Measurements from ENCODE around the gene DNAJA3. TPM values are rescaled to one million over a fixed set of nuclear protein-coding genes. Genes with fewer than 3 reads are reported as not detected.

The DNAJA3 gene
- total and polyA plus RNA-seq, 2 of the 4 experiments (the other 2 are of a cell fraction) = 38.0 to 40.2 TPM

DNA sequence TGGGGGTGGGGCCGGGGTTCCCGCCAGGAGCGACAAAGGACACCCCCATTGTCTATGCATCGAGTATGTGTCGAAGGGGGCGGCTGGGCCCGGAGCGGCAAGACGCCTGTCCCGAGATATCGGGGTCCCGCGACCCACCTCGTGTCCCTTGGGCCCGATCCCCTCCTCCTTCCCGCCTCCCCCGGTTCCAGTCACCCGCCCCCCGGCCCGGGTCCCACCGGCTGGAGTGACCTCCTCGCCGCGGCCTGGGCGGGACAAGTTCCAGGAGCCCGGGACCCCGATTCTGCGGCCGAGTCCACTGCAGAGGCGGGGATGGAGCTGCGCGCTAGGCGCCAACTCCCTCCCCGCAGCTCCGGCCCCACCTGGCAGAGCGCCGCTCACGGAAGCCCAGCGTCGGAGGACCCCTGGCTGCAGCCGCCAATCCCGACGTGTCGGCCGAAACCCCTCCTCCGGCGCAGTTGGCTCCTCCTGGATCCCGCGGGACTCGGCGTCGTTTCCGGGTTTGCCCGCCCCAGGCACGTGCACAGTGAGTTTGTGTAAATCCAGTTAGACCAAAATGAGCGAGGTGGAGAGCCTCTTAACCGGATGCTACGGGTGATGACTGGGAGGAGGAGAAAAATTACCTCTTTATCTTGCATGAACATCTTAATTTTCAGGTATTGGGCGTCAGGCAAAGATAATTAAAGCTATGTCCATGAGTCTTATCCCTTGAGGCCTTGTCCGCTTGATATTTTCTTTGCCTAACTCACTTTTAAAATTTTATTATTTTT, 48.7 kb downstream of the DNAJA3 start, which contains the start of gene NMRAL1:
Gene NMRAL1, minus strand, starts transcription at position 434 of the 770 bp plus-strand sequence. CDS start 493 bp downstream, outside the sequence.
- peak; percentile 68 for ATAC-seq (ENCODE audit: low read depth)
- WGBS, 2 experiments (ENCODE audit: extremely low coverage in 2 of 2, insufficient read length in 1 of 2) = 3% methylated on average over 22 of the region's 60 CpGs; no CpG with 5 or more reads in 1 of the 2 experiments
- H4K91ac ChIP-seq (ENCODE audit: insufficient read depth, low read depth, low read length) = peak within 1 kb of the TSS; percentile 83
- peaks cover 15 to 52% of the 10 kb centered on the region in 2 experiments for H3K79me1 ChIP-seq (ENCODE audit: low read depth in 1 of 2, low read length in 2 of 2)
- intact Hi-C loops (cut with micrococcal nuclease) = no loop called here
- H4K20me1 ChIP-seq (ENCODE audit: insufficient read depth, low read length) = no peaks in the 10 kb centered on the region
- H2BK120ac ChIP-seq (ENCODE audit: low read depth, low read length) = no peak within 1 kb of the TSS
- peak within 1 kb of the TSS; percentile 73 for H4K5ac ChIP-seq (ENCODE audit: low read depth, low read length)
- peak within 1 kb of the TSS; percentile 88 for H3K4ac ChIP-seq (ENCODE audit: low read depth, low read length)
- H2AK5ac ChIP-seq (ENCODE audit: low read depth, low read length) = peak within 1 kb of the TSS; percentile 24; the same call in 1 of the 2 replicates
- H2BK20ac ChIP-seq (ENCODE audit: low read depth, low read length) = 0 out of 2 replicates have a peak within 1 kb of the TSS, but pooled peaks have one; percentile 2
- H3K4me1 ChIP-seq (ENCODE audit: control insufficient read depth, insufficient read depth, low read length) = peaks cover 2% of the 10 kb centered on the region; the same call in 1 of the 2 replicates
- peak within 1 kb of the TSS; percentile 47 for H3K9ac ChIP-seq (ENCODE audit: low read depth, low read length)
- peak within 1 kb of the TSS; percentile 66 for H3K4me3 ChIP-seq (ENCODE audit: insufficient read depth, low read depth, low read length)
- peak within 1 kb of the TSS; percentile 94 for H2AFZ ChIP-seq (replicated peaks; ENCODE audit: low read length, poor library complexity)
- H2BK5ac ChIP-seq (ENCODE audit: low read depth, low read length, poor library complexity, severe bottlenecking) = peak within 1 kb of the TSS; percentile 27
- H3K23ac ChIP-seq (ENCODE audit: low read depth, low read length) = 0 out of 2 replicates have a peak within 1 kb of the TSS, but pooled peaks have one; percentile 25
- BruUV-seq (replicated peaks) = no TSS peak
- peak within 1 kb of the TSS; percentile 78 to 100 for H4K8ac ChIP-seq (ENCODE audit: low read depth in 2 of 2, low read length in 2 of 2)
- H3K9me1 ChIP-seq (ENCODE audit: insufficient read depth, low read length) = peaks cover 3% of the 10 kb centered on the region; the same call in 1 of the 2 replicates
- peak; percentile 98 for TF ChIP-seq BHLHE40 (IDR thresholded peaks at IDR 0.05; ENCODE audit: low read depth, low read length)
- TF ChIP-seq, protein P1, sequence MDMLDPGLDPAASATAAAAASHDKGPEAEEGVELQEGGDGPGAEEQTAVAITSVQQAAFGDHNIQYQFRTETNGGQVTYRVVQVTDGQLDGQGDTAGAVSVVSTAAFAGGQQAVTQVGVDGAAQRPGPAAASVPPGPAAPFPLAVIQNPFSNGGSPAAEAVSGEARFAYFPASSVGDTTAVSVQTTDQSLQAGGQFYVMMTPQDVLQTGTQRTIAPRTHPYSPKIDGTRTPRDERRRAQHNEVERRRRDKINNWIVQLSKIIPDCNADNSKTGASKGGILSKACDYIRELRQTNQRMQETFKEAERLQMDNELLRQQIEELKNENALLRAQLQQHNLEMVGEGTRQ (IDR thresholded peaks at IDR 0.05; ENCODE audit: low read depth, low read length) = peak; percentile 77
- TF ChIP-seq FOS (IDR thresholded peaks at IDR 0.05; ENCODE audit: low read depth, low read length) = no peak
- peak; percentile 24; the same call in 1 of the 2 replicates for TF ChIP-seq MAZ (IDR thresholded peaks at IDR 0.05; ENCODE audit: borderline replicate concordance, low read depth, low read length)
- no peak for TF ChIP-seq CHD1 (IDR thresholded peaks at IDR 0.05; ENCODE audit: low read depth, low read length)
- no peak within 1 kb of the TSS for H3K56ac ChIP-seq (ENCODE audit: extremely low read depth, insufficient read depth, low read length)
- peak within 1 kb of the TSS; percentile 62 for H2AK9ac ChIP-seq (replicated peaks; ENCODE audit: low read depth, low read length, poor library complexity)
- peak; percentile 80 for DNase-seq
- CTCF ChIA-PET = no interaction called here
- H3K27me3 ChIP-seq (ENCODE audit: control insufficient read depth, insufficient read depth, low read length) = no peaks in the 10 kb centered on the region
- in situ Hi-C loops (cut with MboI; ENCODE audit: low sequenced_read_pairs) = no loop called here
- peak within 1 kb of the TSS; percentile 26; the same call in 1 of the 2 replicates for H3K18ac ChIP-seq (ENCODE audit: low read depth, low read length)
- peak within 1 kb of the TSS; percentile 34; the same call in 1 of the 2 replicates for H3K14ac ChIP-seq (replicated peaks; ENCODE audit: low read depth, low read length)
- POLR2A ChIA-PET (ENCODE audit: unreplicated experiment) = interaction anchor here (0.6 kb wide), 1 partner anchor 470 kb away, joined by 8 read pairs; no protein-coding TSS in a partner anchor
- peak within 1 kb of the TSS; percentile 26; the same call in 1 of the 3 replicates for H2BK15ac ChIP-seq (ENCODE audit: low read depth, low read length)
- H3K9me3 ChIP-seq (ENCODE audit: control insufficient read depth, insufficient read depth, low read length) = no peaks in the 10 kb centered on the region
- dilution Hi-C loops (cut with HindIII; ENCODE audit: low sequenced_read_pairs, unreplicated experiment) = no loop called here
- peak within 1 kb of the TSS; percentile 56; the same call in 1 of the 2 replicates for H3K27ac ChIP-seq (ENCODE audit: insufficient read depth, low read length)
- peak within 1 kb of the TSS; percentile 79 for H3K4me2 ChIP-seq (ENCODE audit: low read depth, low read length)
- peaks cover under 1% of the 10 kb centered on the region; the same call in 1 of the 2 replicates for H3K36me3 ChIP-seq (ENCODE audit: control insufficient read depth, insufficient read depth, low read length)
